DMS153 treated with DMSO at 0.1 percent for 48 hours (cell line): ENCODE results near the gene HSPA1B.
A peak's percentile ranks its signal among the peaks of the same experiment; 100 is the strongest.
"Not testable (repeated sequence)": the region's sequence is repeated elsewhere in the genome, so short reads cannot be mapped to it uniquely, and the experiment has no call there.

ENCODE experiments used
- DNase-seq: peaks from one replicate; lab custom pipeline; 2025; ENCODE audit not compliant: unreplicated experiment; lab: John Stamatoyannopoulos, UW

The HSPA1B gene

GRCh38 chr6:31858707-31859106 lies 31.2 kb downstream of the HSPA1B start:
- no peak for DNase-seq

GRCh38 chr6:31859923-31860322 lies 32.4 kb downstream of the HSPA1B start:
- no peak for DNase-seq

DNA sequence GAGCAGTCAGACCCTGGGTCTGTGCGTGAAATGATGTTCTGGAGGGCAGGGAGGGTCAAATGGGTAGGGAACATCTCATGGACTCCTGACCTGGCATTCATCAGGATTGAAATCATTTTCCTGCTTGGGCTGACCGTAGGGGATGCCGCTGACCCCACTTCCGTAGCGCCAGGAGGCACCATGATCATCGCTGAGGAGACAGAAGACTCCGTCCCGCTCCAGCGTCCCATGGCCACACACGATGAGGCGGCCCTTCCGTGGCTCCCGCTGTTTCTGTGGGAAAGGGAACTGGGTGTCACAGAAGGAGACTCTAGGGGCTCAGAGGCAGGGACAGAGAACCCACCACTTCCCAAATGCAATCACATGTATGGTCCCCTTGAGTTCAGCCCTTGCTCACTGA lies 32.8 kb downstream of the HSPA1B start:
- DNase-seq: no peak

- DNase-seq: no peak
Measured at GRCh38 chr6:31861150-31861549, 33.6 kb downstream of the HSPA1B start.

DNA sequence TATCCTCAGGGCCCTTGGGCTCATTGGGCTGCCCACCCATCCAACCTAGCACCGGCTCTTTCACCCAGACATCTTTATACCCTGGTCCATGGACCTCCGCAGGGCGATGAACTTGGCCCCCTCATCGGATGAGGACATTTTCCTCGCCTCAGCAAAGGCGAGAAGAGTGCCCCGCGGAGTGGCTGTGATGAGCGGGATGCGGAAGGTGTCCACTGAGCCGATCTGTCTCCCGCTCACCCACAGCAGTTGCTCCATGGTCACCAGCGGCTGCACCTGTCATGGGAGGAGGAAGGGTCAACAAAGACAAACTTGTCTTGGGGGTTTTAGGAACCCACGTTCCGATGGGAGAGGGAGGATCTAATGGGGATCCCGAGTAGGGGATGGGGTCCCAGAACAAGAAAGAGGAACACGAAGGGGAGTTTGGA lies 34.4 kb downstream of the HSPA1B start:
- no peak for DNase-seq

DNA sequence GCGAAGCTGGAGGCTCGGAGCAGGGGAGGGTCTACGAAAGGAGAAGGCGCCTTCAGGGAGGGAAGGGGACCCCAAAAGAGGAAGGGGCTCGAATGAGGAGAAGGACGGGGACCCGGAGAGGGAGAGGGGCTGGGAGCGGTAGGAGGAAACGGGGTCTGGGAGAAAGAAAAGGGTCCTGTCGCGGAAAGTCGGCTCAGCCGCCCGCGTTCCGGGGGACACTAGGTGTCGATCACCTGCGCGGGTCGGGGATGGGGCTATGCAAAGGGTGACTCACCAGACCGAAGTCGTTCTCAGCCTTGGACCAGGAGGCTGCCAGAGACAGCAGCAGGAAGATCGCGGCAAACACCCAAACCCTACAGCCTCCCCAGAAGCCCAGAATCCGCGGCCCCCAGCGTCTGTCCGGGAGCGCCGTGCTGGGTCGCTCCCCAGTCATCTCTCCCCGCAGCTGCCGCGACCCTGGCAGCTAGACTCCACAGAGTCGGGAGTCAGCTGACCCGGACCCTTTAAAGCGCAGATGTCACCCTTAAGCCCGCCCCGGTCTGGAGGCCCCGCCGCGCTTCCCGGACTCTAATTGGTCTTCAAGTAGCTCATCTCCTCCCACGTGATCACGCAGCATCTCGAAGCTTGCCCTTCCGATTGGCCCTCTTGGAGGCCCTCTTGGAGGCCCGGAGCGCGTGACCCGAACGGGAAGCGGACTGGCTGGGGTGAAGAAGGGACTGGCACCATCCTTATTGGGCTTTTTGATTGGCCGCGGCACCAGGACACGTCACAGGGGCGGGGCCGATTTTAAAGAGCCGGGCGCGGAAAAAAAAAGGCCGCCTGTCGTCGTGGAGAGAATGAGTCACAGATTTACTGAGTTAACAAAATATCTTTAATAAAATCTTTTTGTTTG lies 35.1 kb downstream of the HSPA1B start, which contains the start of gene NEU1:
TSS of gene NEU1 (minus strand) at position 478 of the 892 bp plus-strand sequence. CDS start at position 433, 45 bp downstream.
- DNase-seq: peak; percentile 97

DNA sequence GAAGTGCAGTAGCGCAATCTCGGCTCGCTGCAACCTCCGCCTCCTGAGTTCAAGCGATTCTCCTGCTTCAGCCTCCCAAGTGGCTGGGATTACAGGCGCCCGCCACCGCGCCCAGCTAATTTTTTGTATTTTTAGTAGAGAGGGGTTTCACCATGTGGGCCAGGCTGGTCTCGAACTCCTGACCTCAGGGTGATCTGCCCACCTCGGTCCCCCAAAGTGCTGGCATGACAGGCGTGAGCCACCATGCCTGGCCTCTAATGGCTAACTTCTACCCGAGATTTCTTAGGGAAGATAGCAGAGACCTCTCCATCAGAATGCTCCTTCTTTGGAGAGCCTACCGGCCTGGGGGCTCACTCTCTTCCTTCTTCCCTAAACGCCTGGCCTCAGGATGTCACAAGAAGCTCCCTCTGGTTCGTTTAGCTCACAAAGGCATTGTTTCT lies 36.6 kb downstream of the HSPA1B start:
- DNase-seq: not testable (repeated sequence)

GRCh38 chr6:31864818-31865204 lies 37.3 kb downstream of the HSPA1B start:
- no peak for DNase-seq

GRCh38 chr6:31865205-31866118 lies 37.9 kb downstream of the HSPA1B start:
- DNase-seq: no peak

DNA sequence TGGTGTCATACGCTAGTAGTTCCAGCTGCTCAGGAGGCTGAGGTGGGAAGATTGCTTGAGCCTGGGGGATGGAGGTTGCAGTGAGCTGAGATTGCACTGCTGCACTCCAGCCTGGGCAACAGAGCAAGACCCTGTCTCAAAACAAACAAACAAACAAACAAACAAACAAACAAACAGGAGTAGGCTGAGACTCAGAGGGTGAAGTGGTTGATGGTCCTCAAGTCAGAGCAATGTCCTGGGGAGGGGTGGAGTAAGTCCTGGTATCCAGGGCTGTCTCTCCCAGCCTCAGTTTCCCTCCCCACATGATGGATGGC lies 41.1 kb downstream of the HSPA1B start:
- not testable (repeated sequence) for DNase-seq

- no peak for DNase-seq
Measured at GRCh38 chr6:31869343-31869742, 41.8 kb downstream of the HSPA1B start.

DNA sequence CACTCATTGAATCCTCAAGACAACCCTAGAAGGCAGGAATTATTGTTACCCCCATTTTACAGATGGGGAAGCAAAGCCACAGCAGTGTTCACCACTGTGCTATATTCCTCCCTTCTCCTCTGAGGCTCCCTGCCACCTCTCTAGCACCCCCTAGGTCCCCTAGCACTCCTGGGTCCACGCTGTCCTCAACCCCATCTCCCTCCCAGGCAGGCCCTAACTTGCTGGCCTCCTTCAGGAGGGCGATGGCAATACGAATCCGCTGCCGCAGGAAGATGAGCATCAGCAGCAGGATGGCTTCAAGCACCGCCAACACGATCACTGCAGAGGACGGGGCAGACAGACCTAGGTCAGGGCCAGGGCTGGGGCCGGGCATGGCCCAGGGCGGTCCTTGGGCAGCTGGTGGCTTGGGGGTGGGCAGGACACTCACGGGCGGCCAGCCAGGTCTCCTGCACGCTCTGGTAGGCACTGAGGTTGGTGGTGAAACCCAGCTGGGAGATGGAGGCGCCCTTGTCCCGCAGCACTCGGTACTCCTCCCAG lies 42.9 kb downstream of the HSPA1B start:
- DNase-seq: no peak

GRCh38 chr6:31871046-31871659 lies 43.6 kb downstream of the HSPA1B start:
- DNase-seq: no peak

- no peak for DNase-seq
Measured at GRCh38 chr6:31874084-31874670, 46.6 kb downstream of the HSPA1B start.

GRCh38 chr6:31874836-31875572 lies 47.5 kb downstream of the HSPA1B start:
- no peak for DNase-seq

DNA sequence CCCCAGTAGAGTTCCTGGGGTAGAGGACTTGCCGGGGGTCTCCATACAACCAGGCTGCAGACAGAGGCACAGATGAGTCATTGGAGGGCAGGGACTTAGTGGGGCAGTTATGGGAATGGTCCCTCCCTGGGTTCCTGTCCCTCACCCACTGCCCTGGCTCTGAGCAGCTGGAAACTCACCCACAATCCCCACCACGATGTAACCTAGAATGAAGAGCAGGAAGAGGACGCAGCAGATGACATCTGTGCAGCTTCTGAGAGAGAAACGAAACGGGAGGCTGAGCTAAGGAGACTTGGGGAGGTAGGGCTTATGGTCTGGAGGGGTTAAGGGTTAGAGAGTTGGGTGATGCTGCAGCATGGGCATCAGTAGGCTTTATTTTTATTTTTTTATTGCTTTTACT lies 48.3 kb downstream of the HSPA1B start:
- no peak for DNase-seq

- DNase-seq: no peak
Measured at GRCh38 chr6:31876357-31876756, 48.8 kb downstream of the HSPA1B start.

GRCh38 chr6:31877125-31877650 lies 49.6 kb downstream of the HSPA1B start:
- no peak for DNase-seq

- peak; percentile 48 for DNase-seq
Measured at GRCh38 chr6:31877651-31878161, 50.2 kb downstream of the HSPA1B start.

DNA sequence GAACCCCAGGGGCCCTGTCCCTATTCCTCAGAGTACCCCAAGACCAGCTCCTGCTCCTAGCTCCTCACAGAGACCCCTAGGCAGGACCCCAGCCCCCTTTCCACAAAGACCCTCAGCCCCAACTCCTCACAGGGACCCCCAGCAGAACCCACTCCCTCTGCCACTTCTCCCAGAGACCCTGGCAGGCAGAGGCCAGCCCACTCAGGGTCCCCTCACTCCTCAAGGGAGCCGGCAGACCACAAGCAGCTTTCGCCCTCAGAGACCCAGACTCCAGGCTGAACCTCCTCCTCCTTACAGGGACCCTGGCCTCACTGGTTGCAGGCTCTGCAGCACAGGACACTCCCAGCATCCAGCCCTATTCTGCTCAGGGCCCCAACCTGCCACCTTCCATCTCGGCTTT lies 50.7 kb downstream of the HSPA1B start:
- DNase-seq: no peak
